OCI-LY3 (cell line): Measurements from ENCODE around the gene ZNF385C.

Source experiments
- CTCF ChIP-seq: fragments of 200-600, 300-600 bp; sonication (generic); IDR thresholded peaks from 2 replicates; pipeline ENCODE4 v1.5.1; 2014; ENCODE audit warnings: antibody characterized with exemption, low read length, low read depth
- EZH2phosphoT487 ChIP-seq: fragments of 200-600 bp; shearing (Covaris generic); IDR thresholded peaks from 2 replicates; pipeline ENCODE4 v1.6.1; 2018; ENCODE audit warnings: antibody characterized with exemption, mixed run types, low read depth

DNA sequence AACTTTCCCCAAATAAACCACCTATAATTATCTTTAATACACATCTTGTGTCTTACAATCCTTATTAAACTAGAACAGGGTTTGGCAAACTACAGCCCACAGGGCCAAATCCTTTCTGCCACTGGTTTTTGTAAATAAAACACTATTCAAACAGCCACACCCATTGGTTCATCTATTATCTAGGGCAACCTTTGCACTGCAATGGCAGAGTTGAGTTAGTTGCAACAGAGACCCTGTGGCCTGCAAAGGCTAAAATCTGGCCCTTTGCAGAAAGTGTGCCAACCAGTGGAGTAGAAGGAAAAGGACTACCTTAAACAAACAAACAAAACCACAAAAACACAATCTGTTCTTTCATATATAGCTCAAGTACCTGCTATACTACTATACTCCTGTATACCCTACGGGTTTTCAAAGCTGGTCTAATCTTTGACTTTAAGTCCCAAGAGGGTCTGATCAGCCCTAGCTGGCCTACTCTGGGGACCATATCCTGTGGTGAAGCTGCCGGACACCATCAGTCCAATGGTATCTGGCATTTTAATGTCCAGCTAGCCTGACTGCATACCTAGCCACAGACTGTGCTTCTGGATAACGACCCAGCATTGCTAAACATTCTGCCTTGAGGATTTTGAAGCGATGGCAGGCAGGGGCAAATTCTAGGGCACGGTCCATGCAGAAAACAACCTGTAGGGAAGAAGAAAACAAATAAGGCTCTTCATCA is 108.4 kb downstream of the ZNF385C start:
- TF ChIP-seq CTCF (no peak), EZH2phosphoT487 (no peak)
